AG10803 (cell line): ENCODE results near the gene HAGHL.

ENCODE experiments used
- DNase-seq: peaks from one replicate; pipeline ENCODE4 v3.0.0; 2010; ENCODE audit warnings: low read depth
- H3K4me3 ChIP-seq: 2 replicates; pipeline ENCODE4 v1.5.1; 2011; ENCODE audit warnings: mild to moderate bottlenecking, low read length, control low read depth
- CTCF ChIP-seq: conservative IDR thresholded peaks from 2 replicates; pipeline ENCODE4 v1.5.1; 2011; ENCODE audit warnings: mild to moderate bottlenecking, low read length, control low read depth, inconsistent platforms

Gene HAGHL

GRCh38 chr16:729768-730665 lies 3.1 kb downstream of the HAGHL start:
- no peak for TF ChIP-seq CTCF
- DNase-seq, result no peak
- no peak overlapping the region for H3K4me3 ChIP-seq

GRCh38 chr16:730666-731509 lies 4.0 kb downstream of the HAGHL start:
- no peak for DNase-seq
- no peak for TF ChIP-seq CTCF
- H3K4me3 ChIP-seq, result no peak overlapping the region

- no peak for DNase-seq
- no peak overlapping the region for H3K4me3 ChIP-seq
- TF ChIP-seq CTCF, result no peak
These were observed 5.4 kb downstream of the HAGHL start for GRCh38 chr16:732332-732731.

GRCh38 chr16:732936-733335 lies 6.0 kb downstream of the HAGHL start:
- no peak for TF ChIP-seq CTCF
- DNase-seq, result no peak
- H3K4me3 ChIP-seq, result no peak overlapping the region

- no peak overlapping the region for H3K4me3 ChIP-seq
- TF ChIP-seq CTCF, result peak; percentile 29
- no peak for DNase-seq
These were observed 6.7 kb downstream of the HAGHL start for GRCh38 chr16:733382-734207.

GRCh38 chr16:734208-734980 lies 7.5 kb downstream of the HAGHL start:
- DNase-seq, result no peak
- no peak overlapping the region for H3K4me3 ChIP-seq
- TF ChIP-seq CTCF, result no peak
